H1 (cell line): Measurements from ENCODE around the gene SWT1. TPM values are rescaled to one million over a fixed set of nuclear protein-coding genes. Genes with fewer than 3 reads are reported as not detected.

Experiments used
- CHD2 ChIP-seq: IDR thresholded peaks from 2 replicates; pipeline ENCODE4 v1.6.1; 2012; ENCODE audit warnings: low read length, improper control_type of control experiment
- ZNF274 ChIP-seq: IDR thresholded peaks from 2 replicates; pipeline ENCODE4 v1.7.0; 2012; ENCODE audit warnings: low read length, borderline replicate concordance; ENCODE audit errors: extremely low read depth
- polyA plus RNA-seq, 7 experiments: library from polyadenylated mRNA; depleted of rRNA in 3 of 7; stranded (reverse) in 5 of 7; unstranded in 2 of 7; fragments of >200 nt in 5 of 7; fragments of 200-250 nt in 2 of 7; gene quantifications; 1 replicate in 5 of 7; 2 replicates in 1 of 7; 4 replicates in 1 of 7; pipeline versions ENCODE4 v1.2.1 to v1.2.3, GENCODE V29; 2011 to 2013; ENCODE audit warnings: missing spikeins in 2 of 7, mixed read lengths in 2 of 7
- total RNA-seq: library from RNA; stranded (reverse); fragmentation: NEBNext Ultra II Directional; extraction: Animal tissue kit (Norgen Biotek cat#: 25700); gene quantifications from 2 replicates; pipeline ENCODE4 v1.2.1, GENCODE V29; 2021
- TF ChIP-seq, protein P1 (sequence below): fragments of 300-600 bp; sonication (generic); IDR thresholded peaks from 2 replicates; pipeline ENCODE4 v1.7.1; 2012; ENCODE audit warnings: low read length, moderate library complexity, mild to moderate bottlenecking, inconsistent platforms; ENCODE audit not compliant: insufficient replicate concordance

Gene SWT1
- total and polyA plus RNA-seq, 2 of the 8 experiments (the other 6 are each of a cell fraction or from before 2014, with no cell fraction given), result 1.4 to 6.2 TPM

DNA sequence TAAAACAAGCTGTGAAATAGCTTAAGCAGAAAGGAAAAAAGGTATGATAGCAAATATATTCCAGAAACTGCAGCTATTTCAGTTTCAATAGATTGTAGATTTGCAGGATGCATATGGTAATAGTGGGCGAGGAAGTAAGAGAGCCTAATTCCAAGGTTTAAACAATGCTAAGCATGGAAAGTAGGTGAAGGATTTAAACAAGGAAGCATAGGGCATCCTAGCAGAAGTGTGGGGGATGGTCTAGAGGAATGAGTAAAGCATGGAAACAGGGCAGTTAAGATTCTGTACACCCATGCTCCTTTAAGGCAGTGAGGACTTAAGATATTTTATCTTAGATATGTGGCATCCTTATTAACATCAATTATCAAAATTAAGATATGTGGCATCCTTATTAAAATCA, 157.4 kb downstream of the SWT1 start (continued):
- TF ChIP-seq, protein P1, sequence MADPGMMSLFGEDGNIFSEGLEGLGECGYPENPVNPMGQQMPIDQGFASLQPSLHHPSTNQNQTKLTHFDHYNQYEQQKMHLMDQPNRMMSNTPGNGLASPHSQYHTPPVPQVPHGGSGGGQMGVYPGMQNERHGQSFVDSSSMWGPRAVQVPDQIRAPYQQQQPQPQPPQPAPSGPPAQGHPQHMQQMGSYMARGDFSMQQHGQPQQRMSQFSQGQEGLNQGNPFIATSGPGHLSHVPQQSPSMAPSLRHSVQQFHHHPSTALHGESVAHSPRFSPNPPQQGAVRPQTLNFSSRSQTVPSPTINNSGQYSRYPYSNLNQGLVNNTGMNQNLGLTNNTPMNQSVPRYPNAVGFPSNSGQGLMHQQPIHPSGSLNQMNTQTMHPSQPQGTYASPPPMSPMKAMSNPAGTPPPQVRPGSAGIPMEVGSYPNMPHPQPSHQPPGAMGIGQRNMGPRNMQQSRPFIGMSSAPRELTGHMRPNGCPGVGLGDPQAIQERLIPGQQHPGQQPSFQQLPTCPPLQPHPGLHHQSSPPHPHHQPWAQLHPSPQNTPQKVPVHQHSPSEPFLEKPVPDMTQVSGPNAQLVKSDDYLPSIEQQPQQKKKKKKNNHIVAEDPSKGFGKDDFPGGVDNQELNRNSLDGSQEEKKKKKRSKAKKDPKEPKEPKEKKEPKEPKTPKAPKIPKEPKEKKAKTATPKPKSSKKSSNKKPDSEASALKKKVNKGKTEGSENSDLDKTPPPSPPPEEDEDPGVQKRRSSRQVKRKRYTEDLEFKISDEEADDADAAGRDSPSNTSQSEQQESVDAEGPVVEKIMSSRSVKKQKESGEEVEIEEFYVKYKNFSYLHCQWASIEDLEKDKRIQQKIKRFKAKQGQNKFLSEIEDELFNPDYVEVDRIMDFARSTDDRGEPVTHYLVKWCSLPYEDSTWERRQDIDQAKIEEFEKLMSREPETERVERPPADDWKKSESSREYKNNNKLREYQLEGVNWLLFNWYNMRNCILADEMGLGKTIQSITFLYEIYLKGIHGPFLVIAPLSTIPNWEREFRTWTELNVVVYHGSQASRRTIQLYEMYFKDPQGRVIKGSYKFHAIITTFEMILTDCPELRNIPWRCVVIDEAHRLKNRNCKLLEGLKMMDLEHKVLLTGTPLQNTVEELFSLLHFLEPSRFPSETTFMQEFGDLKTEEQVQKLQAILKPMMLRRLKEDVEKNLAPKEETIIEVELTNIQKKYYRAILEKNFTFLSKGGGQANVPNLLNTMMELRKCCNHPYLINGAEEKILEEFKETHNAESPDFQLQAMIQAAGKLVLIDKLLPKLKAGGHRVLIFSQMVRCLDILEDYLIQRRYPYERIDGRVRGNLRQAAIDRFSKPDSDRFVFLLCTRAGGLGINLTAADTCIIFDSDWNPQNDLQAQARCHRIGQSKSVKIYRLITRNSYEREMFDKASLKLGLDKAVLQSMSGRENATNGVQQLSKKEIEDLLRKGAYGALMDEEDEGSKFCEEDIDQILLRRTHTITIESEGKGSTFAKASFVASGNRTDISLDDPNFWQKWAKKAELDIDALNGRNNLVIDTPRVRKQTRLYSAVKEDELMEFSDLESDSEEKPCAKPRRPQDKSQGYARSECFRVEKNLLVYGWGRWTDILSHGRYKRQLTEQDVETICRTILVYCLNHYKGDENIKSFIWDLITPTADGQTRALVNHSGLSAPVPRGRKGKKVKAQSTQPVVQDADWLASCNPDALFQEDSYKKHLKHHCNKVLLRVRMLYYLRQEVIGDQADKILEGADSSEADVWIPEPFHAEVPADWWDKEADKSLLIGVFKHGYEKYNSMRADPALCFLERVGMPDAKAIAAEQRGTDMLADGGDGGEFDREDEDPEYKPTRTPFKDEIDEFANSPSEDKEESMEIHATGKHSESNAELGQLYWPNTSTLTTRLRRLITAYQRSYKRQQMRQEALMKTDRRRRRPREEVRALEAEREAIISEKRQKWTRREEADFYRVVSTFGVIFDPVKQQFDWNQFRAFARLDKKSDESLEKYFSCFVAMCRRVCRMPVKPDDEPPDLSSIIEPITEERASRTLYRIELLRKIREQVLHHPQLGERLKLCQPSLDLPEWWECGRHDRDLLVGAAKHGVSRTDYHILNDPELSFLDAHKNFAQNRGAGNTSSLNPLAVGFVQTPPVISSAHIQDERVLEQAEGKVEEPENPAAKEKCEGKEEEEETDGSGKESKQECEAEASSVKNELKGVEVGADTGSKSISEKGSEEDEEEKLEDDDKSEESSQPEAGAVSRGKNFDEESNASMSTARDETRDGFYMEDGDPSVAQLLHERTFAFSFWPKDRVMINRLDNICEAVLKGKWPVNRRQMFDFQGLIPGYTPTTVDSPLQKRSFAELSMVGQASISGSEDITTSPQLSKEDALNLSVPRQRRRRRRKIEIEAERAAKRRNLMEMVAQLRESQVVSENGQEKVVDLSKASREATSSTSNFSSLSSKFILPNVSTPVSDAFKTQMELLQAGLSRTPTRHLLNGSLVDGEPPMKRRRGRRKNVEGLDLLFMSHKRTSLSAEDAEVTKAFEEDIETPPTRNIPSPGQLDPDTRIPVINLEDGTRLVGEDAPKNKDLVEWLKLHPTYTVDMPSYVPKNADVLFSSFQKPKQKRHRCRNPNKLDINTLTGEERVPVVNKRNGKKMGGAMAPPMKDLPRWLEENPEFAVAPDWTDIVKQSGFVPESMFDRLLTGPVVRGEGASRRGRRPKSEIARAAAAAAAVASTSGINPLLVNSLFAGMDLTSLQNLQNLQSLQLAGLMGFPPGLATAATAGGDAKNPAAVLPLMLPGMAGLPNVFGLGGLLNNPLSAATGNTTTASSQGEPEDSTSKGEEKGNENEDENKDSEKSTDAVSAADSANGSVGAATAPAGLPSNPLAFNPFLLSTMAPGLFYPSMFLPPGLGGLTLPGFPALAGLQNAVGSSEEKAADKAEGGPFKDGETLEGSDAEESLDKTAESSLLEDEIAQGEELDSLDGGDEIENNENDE, result no peak
- TF ChIP-seq ZNF274 (no peak), CHD2 (no peak)
